Measurements from ENCODE around the gene CDKAL1.

Gene CDKAL1

DNA sequence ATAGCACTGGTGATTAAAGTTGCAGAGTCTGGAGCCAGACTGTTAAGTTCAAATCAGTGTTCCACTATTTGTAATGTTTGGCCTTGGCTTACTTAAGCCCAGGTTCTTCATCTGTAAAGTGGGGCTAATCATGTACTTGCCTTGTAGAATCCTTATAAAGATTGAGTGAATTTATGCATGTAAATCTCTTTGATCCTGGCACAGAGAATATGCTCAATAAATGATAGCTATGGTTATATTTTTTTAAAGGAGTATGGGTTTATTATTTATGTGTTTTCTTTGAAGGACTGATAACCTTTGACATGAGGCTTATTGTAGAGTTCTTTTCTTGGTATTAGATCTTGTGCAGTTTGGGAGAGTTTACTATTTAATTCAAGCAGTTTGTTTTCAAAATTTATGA is 89.5 kb downstream of the CDKAL1 start:
- Histone ChIP-seq H3K27me3 (ENCODE audit: insufficient read depth, insufficient read length) (no peaks in the 10 kb centered on the region), H3K4me3 (ENCODE audit: insufficient read length, low read depth) (no peak overlapping the region), H3K36me3 (ENCODE audit: insufficient read depth, insufficient read length, low read length) (no peaks in the 10 kb centered on the region), H3K9me3 (ENCODE audit: insufficient read depth, low read length) (no peaks in the 10 kb centered on the region), H3K4me1 (ENCODE audit: insufficient read depth, insufficient read length) (no peaks in the 10 kb centered on the region), H3K9ac (ENCODE audit: insufficient read length, low read depth) (no peak overlapping the region)
- TF ChIP-seq ZNF274 (IDR thresholded peaks at IDR 0.05; ENCODE audit: low read depth, low read length) (no peak), SUZ12 (IDR thresholded peaks at IDR 0.05; ENCODE audit: extremely low read depth, insufficient read depth, insufficient read length) (no peak), YY1 (IDR thresholded peaks at IDR 0.05; ENCODE audit: insufficient read depth, insufficient read length) (no peak)
- DNase-seq (ENCODE audit: low read depth, low spot score): no peak

DNA sequence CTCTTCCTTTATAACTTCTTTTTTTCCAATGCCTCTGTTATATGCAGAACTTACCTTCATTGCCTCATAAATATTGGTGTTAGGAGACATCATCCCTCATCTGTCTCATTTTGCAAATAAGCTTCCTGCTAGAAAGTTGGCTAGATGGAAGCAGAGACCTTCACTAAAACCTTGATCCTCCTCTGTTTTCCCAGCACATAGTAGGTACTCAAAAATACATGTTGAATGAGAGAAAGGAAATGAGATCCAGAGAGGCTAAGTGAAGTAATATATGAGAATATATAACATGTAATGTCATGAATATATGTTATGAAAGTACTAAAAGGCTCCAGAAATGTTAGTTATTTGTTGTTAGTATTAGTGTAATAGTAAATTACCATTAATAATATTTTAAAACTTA is 91.9 kb downstream of the CDKAL1 start:
- DNase-seq (ENCODE audit: low read depth, low spot score): no peak
- H3K4me3 ChIP-seq (ENCODE audit: insufficient read length, low read depth): no peak overlapping the region
- no peaks in the 10 kb centered on the region for H3K27me3 ChIP-seq (ENCODE audit: insufficient read depth, insufficient read length)

DNA sequence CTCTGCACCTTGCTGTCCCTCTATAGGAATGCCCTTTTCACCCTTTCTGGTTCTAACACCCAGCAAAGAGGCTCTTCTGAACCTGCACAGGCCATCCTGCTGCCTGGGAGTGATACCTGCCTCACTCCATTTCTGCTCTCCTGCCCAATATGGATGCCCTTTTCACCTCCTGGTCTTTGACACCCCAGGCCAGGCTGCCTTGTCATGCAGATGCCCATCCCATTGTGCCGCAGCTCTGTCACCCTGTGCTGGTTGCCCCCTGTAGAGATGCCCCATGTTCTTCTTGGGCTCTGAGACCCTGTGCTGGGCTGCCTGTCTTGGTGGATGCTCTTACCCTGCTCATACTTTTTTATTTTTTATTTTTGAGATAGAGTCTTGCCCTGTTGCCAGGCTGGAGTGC is 95.3 kb downstream of the CDKAL1 start:
- TF ChIP-seq ZNF274 (IDR thresholded peaks at IDR 0.05; ENCODE audit: low read depth, low read length) (no peak), SUZ12 (IDR thresholded peaks at IDR 0.05; ENCODE audit: extremely low read depth, insufficient read depth, insufficient read length) (no peak), YY1 (IDR thresholded peaks at IDR 0.05; ENCODE audit: insufficient read depth, insufficient read length) (no peak)
- Histone ChIP-seq H3K9ac (ENCODE audit: insufficient read length, low read depth) (no peak overlapping the region), H3K9me3 (ENCODE audit: insufficient read depth, low read length) (no peaks in the 10 kb centered on the region), H3K4me3 (ENCODE audit: insufficient read length, low read depth) (no peak overlapping the region), H3K27me3 (ENCODE audit: insufficient read depth, insufficient read length) (no peaks in the 10 kb centered on the region), H3K36me3 (ENCODE audit: insufficient read depth, insufficient read length, low read length) (no peaks in the 10 kb centered on the region), H3K4me1 (ENCODE audit: insufficient read depth, insufficient read length) (no peaks in the 10 kb centered on the region)
- no peak for DNase-seq (ENCODE audit: low read depth, low spot score)

More for the DNA sequence above, 91.9 kb downstream of the CDKAL1 start:
- H3K9me3 ChIP-seq (ENCODE audit: insufficient read depth, low read length): no peaks in the 10 kb centered on the region
- TF ChIP-seq YY1 (IDR thresholded peaks at IDR 0.05; ENCODE audit: insufficient read depth, insufficient read length) (no peak), SUZ12 (IDR thresholded peaks at IDR 0.05; ENCODE audit: extremely low read depth, insufficient read depth, insufficient read length) (no peak), ZNF274 (IDR thresholded peaks at IDR 0.05; ENCODE audit: low read depth, low read length) (no peak)
- no peaks in the 10 kb centered on the region for H3K36me3 ChIP-seq (ENCODE audit: insufficient read depth, insufficient read length, low read length)
- no peaks in the 10 kb centered on the region for H3K4me1 ChIP-seq (ENCODE audit: insufficient read depth, insufficient read length)
- no peak overlapping the region for H3K9ac ChIP-seq (ENCODE audit: insufficient read length, low read depth)

DNA sequence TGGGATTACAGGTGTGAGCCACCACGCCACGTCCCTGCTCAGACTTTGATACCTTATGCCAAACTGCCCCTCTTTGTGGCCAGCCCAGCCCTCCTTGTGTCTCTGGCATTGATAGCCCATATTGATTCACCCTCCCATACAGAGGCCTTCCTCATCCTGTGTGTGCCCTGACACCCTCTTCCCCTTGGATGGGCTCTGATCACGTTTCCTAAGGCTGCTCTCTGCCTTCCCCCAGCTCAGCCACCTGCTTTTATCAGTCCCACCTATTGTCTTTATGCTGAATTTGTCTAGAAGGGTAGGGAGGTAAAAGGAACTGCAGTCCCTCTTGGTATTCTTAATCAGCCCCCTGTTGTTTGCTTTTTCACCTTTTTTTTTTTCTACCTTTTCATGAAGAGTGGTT is 95.9 kb downstream of the CDKAL1 start:
- H3K27me3 ChIP-seq (ENCODE audit: insufficient read depth, insufficient read length): no peaks in the 10 kb centered on the region
- H3K36me3 ChIP-seq (ENCODE audit: insufficient read depth, insufficient read length, low read length): no peaks in the 10 kb centered on the region
- H3K9me3 ChIP-seq (ENCODE audit: insufficient read depth, low read length): no peaks in the 10 kb centered on the region
- DNase-seq (ENCODE audit: low read depth, low spot score): peak; percentile 9
- TF ChIP-seq SUZ12 (IDR thresholded peaks at IDR 0.05; ENCODE audit: extremely low read depth, insufficient read depth, insufficient read length) (no peak), ZNF274 (IDR thresholded peaks at IDR 0.05; ENCODE audit: low read depth, low read length) (no peak), YY1 (IDR thresholded peaks at IDR 0.05; ENCODE audit: insufficient read depth, insufficient read length) (no peak)
- no peaks in the 10 kb centered on the region for H3K4me1 ChIP-seq (ENCODE audit: insufficient read depth, insufficient read length)
- H3K9ac ChIP-seq (ENCODE audit: insufficient read length, low read depth): no peak overlapping the region
- no peak overlapping the region for H3K4me3 ChIP-seq (ENCODE audit: insufficient read length, low read depth)

DNA sequence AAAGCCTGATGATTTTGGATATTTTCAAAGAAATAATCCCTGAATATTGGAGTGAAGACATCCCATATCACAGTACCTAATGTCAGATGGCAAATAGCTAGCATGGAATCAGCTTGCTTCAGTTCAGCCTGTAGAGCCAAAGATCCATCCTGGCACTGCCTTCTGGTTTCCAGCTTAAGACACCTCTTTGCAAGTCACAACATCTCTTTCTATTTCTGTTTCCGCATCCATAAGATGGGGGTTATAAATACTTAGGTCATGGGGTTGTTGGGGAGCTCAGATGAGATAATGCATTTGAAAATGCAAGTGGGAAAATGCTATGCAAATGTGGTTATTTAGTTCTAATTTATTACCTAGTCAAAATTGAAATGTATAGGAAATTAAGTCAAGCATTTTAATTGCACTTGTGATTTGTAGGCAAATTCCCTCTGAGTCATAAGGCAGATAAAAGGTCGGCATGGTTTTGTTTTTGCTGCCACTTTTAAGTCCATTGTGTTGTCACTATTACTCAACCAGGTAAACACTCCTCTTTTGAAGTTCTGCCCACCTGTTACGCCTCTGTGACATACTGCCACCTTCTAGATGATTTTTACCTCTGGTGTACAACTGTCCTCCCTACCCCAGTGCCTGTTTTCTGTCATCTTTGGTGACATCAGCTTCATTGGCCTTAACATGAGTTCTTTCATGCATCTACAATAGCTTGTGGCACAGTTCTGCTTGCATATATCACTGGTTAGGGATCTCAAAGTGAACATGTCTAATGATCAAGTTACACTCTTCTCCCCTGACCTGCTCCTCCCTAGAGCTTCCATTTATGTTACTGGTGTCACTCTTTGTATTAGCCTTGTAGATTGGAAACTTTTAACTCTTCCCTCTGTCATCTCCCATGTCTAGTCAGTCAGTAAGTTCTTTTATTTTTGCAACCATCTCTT is 96.6 kb downstream of the CDKAL1 start:
- no peak overlapping the region for H3K4me3 ChIP-seq (ENCODE audit: insufficient read length, low read depth)
- H3K4me1 ChIP-seq (ENCODE audit: insufficient read depth, insufficient read length): no peaks in the 10 kb centered on the region
- TF ChIP-seq YY1 (IDR thresholded peaks at IDR 0.05; ENCODE audit: insufficient read depth, insufficient read length) (no peak), SUZ12 (IDR thresholded peaks at IDR 0.05; ENCODE audit: extremely low read depth, insufficient read depth, insufficient read length) (no peak), ZNF274 (IDR thresholded peaks at IDR 0.05; ENCODE audit: low read depth, low read length) (no peak)
- H3K9ac ChIP-seq (ENCODE audit: insufficient read length, low read depth): no peak overlapping the region
- H3K9me3 ChIP-seq (ENCODE audit: insufficient read depth, low read length): no peaks in the 10 kb centered on the region
- H3K36me3 ChIP-seq (ENCODE audit: insufficient read depth, insufficient read length, low read length): no peaks in the 10 kb centered on the region
- no peak for DNase-seq (ENCODE audit: low read depth, low spot score)
- no peaks in the 10 kb centered on the region for H3K27me3 ChIP-seq (ENCODE audit: insufficient read depth, insufficient read length)

DNA sequence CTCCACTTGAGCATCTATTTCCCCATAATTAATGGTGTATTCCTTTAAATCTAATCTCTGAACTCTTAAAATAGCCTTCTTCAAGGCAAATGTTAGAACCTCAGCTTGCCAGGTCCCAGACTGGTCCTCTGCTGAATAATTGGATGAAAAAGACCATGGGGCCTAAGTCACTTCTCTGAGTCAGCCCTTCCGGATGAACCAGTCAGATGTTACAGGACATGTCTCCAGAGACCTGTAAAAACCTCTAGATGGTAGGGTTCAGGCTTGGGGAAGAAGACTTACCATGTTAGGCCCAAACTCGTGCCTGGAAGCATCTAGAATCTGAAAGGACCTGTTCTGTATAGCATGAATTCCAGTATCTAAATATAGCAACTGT is 97.3 kb downstream of the CDKAL1 start:
- Histone ChIP-seq H3K4me3 (ENCODE audit: insufficient read length, low read depth) (no peak overlapping the region), H3K36me3 (ENCODE audit: insufficient read depth, insufficient read length, low read length) (no peaks in the 10 kb centered on the region), H3K27me3 (ENCODE audit: insufficient read depth, insufficient read length) (no peaks in the 10 kb centered on the region), H3K9ac (ENCODE audit: insufficient read length, low read depth) (no peak overlapping the region), H3K4me1 (ENCODE audit: insufficient read depth, insufficient read length) (no peaks in the 10 kb centered on the region), H3K9me3 (ENCODE audit: insufficient read depth, low read length) (no peaks in the 10 kb centered on the region)
- no peak for TF ChIP-seq ZNF274 (IDR thresholded peaks at IDR 0.05; ENCODE audit: low read depth, low read length)
- no peak for TF ChIP-seq YY1 (IDR thresholded peaks at IDR 0.05; ENCODE audit: insufficient read depth, insufficient read length)
- TF ChIP-seq SUZ12 (IDR thresholded peaks at IDR 0.05; ENCODE audit: extremely low read depth, insufficient read depth, insufficient read length): no peak
- no peak for DNase-seq (ENCODE audit: low read depth, low spot score)

DNA sequence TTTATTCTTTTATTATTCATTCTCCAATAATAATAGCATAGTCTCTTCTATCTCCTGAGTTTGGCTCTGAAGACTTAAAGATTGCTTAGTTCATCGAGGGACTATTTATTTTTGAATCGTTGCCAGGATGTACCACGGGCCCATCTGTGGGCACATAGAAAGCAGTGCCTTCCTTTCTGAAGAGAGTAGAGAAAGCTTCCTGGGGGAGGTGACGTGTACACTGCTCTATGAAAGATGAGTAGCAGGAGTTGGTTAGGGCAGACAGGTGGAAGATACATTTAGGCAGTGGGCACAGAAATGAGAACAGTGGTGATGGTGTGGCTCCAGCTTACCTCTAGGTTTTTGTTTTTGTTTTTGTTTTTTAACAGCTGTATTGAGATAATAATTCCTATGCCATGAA is 98.4 kb downstream of the CDKAL1 start:
- Histone ChIP-seq H3K9me3 (ENCODE audit: insufficient read depth, low read length) (no peaks in the 10 kb centered on the region), H3K27me3 (ENCODE audit: insufficient read depth, insufficient read length) (no peaks in the 10 kb centered on the region), H3K4me3 (ENCODE audit: insufficient read length, low read depth) (no peak overlapping the region), H3K36me3 (ENCODE audit: insufficient read depth, insufficient read length, low read length) (no peaks in the 10 kb centered on the region), H3K9ac (ENCODE audit: insufficient read length, low read depth) (no peak overlapping the region), H3K4me1 (ENCODE audit: insufficient read depth, insufficient read length) (no peaks in the 10 kb centered on the region)
- DNase-seq (ENCODE audit: low read depth, low spot score): no peak
- TF ChIP-seq ZNF274 (IDR thresholded peaks at IDR 0.05; ENCODE audit: low read depth, low read length) (no peak), YY1 (IDR thresholded peaks at IDR 0.05; ENCODE audit: insufficient read depth, insufficient read length) (no peak), SUZ12 (IDR thresholded peaks at IDR 0.05; ENCODE audit: extremely low read depth, insufficient read depth, insufficient read length) (no peak)
